ENCODE data around the gene KRTAP12-3.
"Not testable (repeated sequence)": the region's sequence is repeated elsewhere in the genome, so short reads cannot be mapped to it uniquely, and the experiment has no call there.

Gene KRTAP12-3

DNA sequence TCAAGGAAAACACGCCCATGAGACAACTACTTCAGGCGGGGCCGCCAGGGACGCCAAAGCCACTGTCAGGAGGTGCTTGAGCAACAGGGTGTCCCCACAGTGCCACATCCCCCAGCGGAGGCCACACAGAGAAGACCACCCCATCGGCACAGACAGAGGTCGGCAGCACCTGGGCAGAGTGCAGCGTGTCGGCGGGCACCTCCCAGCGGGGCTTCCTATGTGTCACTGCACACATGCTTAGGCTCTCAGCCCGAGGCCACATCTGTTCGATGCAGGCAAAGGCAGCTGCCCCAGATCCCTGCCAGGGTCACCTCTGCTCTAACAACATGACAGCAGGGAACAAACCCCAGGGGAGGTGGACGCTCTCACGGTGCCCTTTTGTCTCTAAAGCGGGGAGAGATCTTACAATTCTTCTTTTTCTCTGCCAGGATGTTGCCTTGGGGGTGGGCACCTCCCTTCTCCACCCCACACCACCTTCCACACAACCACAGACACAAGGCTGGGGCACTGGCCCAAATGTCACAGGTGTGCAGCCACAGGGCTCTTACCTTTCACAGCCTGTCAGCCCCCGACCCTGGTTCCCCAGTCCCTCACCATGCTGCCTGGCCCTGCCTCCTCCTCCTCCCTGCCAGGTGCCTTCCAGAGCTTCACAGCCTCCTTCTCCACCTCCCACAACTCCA, 41.7 kb upstream of the KRTAP12-3 start:
- no peaks in the 10 kb centered on the region for H3K36me3 ChIP-seq (ENCODE audit: insufficient read depth, low read length)
- no peak overlapping the region for H3K4me3 ChIP-seq (ENCODE audit: low read length)
- H3K27me3 ChIP-seq (ENCODE audit: control insufficient read depth, insufficient read depth, low read length) = peaks cover 29% of the 10 kb centered on the region
- peaks cover 3% of the 10 kb centered on the region for H3K9me3 ChIP-seq (replicated peaks; ENCODE audit: low read length)
- no peak overlapping the region for H3K4me2 ChIP-seq (ENCODE audit: low read length)
- H3K4me1 ChIP-seq (ENCODE audit: control insufficient read depth, insufficient read depth, low read length) = no peaks in the 10 kb centered on the region
- H3K9ac ChIP-seq (ENCODE audit: low read depth, low read length) = no peak overlapping the region

- Histone ChIP-seq H3K4me1 (ENCODE audit: control insufficient read depth, insufficient read depth, low read length) (no peaks in the 10 kb centered on the region), H3K9ac (ENCODE audit: low read depth, low read length) (no peak overlapping the region), H3K4me2 (ENCODE audit: low read length) (no peak overlapping the region), H3K27me3 (ENCODE audit: control insufficient read depth, insufficient read depth, low read length) (peaks cover 28% of the 10 kb centered on the region), H3K4me3 (ENCODE audit: low read length) (no peak overlapping the region), H3K9me3 (replicated peaks; ENCODE audit: low read length) (peaks cover 2% of the 10 kb centered on the region), H3K36me3 (ENCODE audit: insufficient read depth, low read length) (no peaks in the 10 kb centered on the region)
Observed at GRCh38 chr21:44616591-44616926, 41.2 kb upstream of the KRTAP12-3 start.

DNA sequence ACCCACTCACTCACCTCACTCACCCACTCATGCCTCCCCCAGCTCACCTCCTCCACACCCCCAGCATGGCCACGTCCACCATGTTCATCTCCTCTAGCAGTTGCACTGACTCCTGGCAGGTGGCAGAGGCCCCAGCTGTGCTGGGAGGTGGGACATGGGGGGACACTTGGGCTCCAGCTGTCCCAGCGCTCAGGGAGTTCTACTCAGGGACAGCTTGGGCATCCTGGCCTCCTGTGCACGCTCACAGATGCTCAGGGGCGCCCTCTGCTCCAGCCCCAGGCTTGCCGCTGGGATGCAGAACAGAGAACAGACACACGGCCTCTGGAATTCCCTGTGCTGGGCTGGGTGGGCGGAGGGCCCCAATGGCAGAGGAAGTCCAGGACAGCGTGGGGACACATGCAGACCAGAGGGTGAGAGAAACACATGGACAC, 40.6 kb upstream of the KRTAP12-3 start:
- Histone ChIP-seq H3K27me3 (ENCODE audit: control insufficient read depth, insufficient read depth, low read length) (peaks cover 24% of the 10 kb centered on the region), H3K9ac (ENCODE audit: low read depth, low read length) (no peak overlapping the region), H3K9me3 (replicated peaks; ENCODE audit: low read length) (no peaks in the 10 kb centered on the region), H3K4me2 (ENCODE audit: low read length) (no peak overlapping the region), H3K4me1 (ENCODE audit: control insufficient read depth, insufficient read depth, low read length) (no peaks in the 10 kb centered on the region), H3K36me3 (ENCODE audit: insufficient read depth, low read length) (no peaks in the 10 kb centered on the region), H3K4me3 (ENCODE audit: low read length) (no peak overlapping the region)

DNA sequence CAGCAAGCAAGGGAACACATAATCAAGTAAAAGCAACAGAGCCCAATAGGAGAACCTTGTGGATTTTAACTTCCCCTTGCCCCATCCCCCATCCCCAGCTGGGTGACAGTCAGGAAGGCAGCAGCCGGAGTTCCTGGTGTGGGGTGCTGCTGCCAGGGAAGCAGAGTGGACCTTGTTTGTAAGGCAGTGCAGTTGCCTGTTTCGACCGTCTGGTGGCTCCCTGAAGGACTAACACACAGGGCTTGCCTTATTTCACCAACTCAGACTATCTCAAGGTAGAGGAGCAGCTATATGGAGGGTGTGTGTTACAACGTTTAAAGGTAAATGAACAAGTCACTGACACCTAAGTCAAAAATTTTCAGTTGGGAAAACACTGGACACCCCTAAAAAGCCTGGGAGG, 39.2 kb upstream of the KRTAP12-3 start:
- Histone ChIP-seq H3K4me1 (ENCODE audit: control insufficient read depth, insufficient read depth, low read length) (no peaks in the 10 kb centered on the region), H3K4me2 (ENCODE audit: low read length) (no peak overlapping the region), H3K27me3 (ENCODE audit: control insufficient read depth, insufficient read depth, low read length) (peaks cover 24% of the 10 kb centered on the region)

DNA sequence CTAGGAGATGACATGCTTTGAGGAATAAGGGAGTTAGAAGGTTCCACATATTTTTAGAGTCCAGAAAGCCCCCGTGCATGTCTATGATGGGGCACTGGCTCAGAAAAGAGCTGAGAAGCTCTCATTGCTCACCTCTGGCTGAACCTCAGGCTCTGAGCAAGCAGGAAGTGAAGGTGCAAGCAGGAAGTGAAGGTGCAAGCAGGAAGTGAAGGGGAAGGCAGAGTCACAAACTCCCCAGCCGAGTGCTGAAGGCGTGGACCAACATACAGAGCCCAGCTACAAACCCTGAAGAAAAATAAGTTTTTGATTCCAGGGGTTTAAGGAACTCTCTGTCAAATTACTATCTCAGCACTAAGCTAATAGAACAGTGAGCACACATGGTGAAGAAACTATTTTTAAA, 38.8 kb upstream of the KRTAP12-3 start:
- no peaks in the 10 kb centered on the region for H3K4me1 ChIP-seq (ENCODE audit: control insufficient read depth, insufficient read depth, low read length)

More for the DNA sequence above, 39.2 kb upstream of the KRTAP12-3 start:
- H3K4me3 ChIP-seq (ENCODE audit: low read length) = no peak overlapping the region
- H3K9ac ChIP-seq (ENCODE audit: low read depth, low read length) = no peak overlapping the region
- no peaks in the 10 kb centered on the region for H3K36me3 ChIP-seq (ENCODE audit: insufficient read depth, low read length)
- H3K9me3 ChIP-seq (replicated peaks; ENCODE audit: low read length) = peaks cover 6% of the 10 kb centered on the region

DNA sequence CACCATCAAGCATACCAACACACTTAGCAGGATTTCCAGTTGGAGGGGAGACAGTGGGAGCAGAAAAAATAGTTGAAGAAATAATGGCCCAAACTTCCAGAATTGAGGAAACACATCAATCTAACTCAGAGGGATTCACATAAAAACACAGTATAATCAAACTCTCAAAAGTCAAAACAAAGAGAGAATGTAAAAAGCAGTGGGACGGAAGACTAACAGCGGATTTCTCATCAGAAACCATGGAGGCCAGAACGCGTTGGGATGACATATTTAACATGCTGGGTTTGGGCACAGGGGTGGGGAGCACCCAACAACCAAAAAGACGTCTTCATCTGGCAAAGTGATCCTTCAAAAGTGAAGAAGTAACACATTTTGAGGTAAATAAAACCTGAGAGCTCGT, 37.8 kb upstream of the KRTAP12-3 start:
- Histone ChIP-seq H3K9ac (ENCODE audit: low read depth, low read length) (no peak overlapping the region), H3K9me3 (replicated peaks; ENCODE audit: low read length) (peaks cover 6% of the 10 kb centered on the region), H3K4me1 (ENCODE audit: control insufficient read depth, insufficient read depth, low read length) (no peaks in the 10 kb centered on the region), H3K4me2 (ENCODE audit: low read length) (no peak overlapping the region), H3K4me3 (ENCODE audit: low read length) (no peak overlapping the region), H3K27me3 (ENCODE audit: control insufficient read depth, insufficient read depth, low read length) (peaks cover 24% of the 10 kb centered on the region), H3K36me3 (ENCODE audit: insufficient read depth, low read length) (no peaks in the 10 kb centered on the region)

More for the DNA sequence above, 38.8 kb upstream of the KRTAP12-3 start:
- H3K9me3 ChIP-seq (replicated peaks; ENCODE audit: low read length) = peaks cover 6% of the 10 kb centered on the region
- H3K27me3 ChIP-seq (ENCODE audit: control insufficient read depth, insufficient read depth, low read length) = peaks cover 24% of the 10 kb centered on the region
- no peaks in the 10 kb centered on the region for H3K36me3 ChIP-seq (ENCODE audit: insufficient read depth, low read length)
- no peak overlapping the region for H3K9ac ChIP-seq (ENCODE audit: low read depth, low read length)
- H3K4me2 ChIP-seq (ENCODE audit: low read length) = no peak overlapping the region
- no peak overlapping the region for H3K4me3 ChIP-seq (ENCODE audit: low read length)

- no peak overlapping the region for H3K9ac ChIP-seq (ENCODE audit: low read depth, low read length)
- H3K4me3 ChIP-seq (ENCODE audit: low read length) = no peak overlapping the region
- peaks cover 13% of the 10 kb centered on the region for H3K27me3 ChIP-seq (ENCODE audit: control insufficient read depth, insufficient read depth, low read length)
- no peaks in the 10 kb centered on the region for H3K4me1 ChIP-seq (ENCODE audit: control insufficient read depth, insufficient read depth, low read length)
- peaks cover 6% of the 10 kb centered on the region for H3K9me3 ChIP-seq (replicated peaks; ENCODE audit: low read length)
- no peaks in the 10 kb centered on the region for H3K36me3 ChIP-seq (ENCODE audit: insufficient read depth, low read length)
- H3K4me2 ChIP-seq (ENCODE audit: low read length) = no peak overlapping the region
Observed at GRCh38 chr21:44623575-44623974, 34.2 kb upstream of the KRTAP12-3 start.

GRCh38 chr21:44625756-44626155, 32.0 kb upstream of the KRTAP12-3 start:
- no peak overlapping the region for H3K4me2 ChIP-seq (ENCODE audit: low read length)
- H3K4me1 ChIP-seq (ENCODE audit: control insufficient read depth, insufficient read depth, low read length) = no peaks in the 10 kb centered on the region
- no peak overlapping the region for H3K9ac ChIP-seq (ENCODE audit: low read depth, low read length)
- H3K9me3 ChIP-seq (replicated peaks; ENCODE audit: low read length) = peaks cover 6% of the 10 kb centered on the region
- H3K4me3 ChIP-seq (ENCODE audit: low read length) = no peak overlapping the region
- no peaks in the 10 kb centered on the region for H3K36me3 ChIP-seq (ENCODE audit: insufficient read depth, low read length)
- H3K27me3 ChIP-seq (ENCODE audit: control insufficient read depth, insufficient read depth, low read length) = peaks cover 18% of the 10 kb centered on the region

DNA sequence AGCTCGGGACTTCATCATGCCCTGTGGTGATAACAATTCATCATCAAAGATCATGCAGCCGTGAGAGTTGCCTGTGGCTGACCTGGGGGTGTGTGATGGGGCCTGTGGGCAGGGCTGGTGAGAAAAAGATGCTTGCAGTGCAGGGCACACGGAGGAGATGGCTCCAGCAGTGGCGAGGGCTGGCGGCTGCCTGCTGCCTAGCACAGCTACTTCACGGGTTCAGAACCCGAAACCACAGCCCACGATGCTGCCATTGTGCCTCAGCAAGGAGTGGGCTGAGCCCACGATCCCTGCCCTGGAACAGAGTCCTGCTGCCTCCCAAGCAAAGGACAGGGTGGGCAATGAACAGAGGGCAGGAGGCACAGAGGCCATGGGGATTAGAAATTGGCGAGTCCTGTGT, 31.5 kb upstream of the KRTAP12-3 start:
- Histone ChIP-seq H3K36me3 (ENCODE audit: insufficient read depth, low read length) (no peaks in the 10 kb centered on the region), H3K27me3 (ENCODE audit: control insufficient read depth, insufficient read depth, low read length) (peaks cover 18% of the 10 kb centered on the region), H3K4me3 (ENCODE audit: low read length) (no peak overlapping the region), H3K4me1 (ENCODE audit: control insufficient read depth, insufficient read depth, low read length) (no peaks in the 10 kb centered on the region), H3K9me3 (replicated peaks; ENCODE audit: low read length) (peaks cover 6% of the 10 kb centered on the region), H3K9ac (ENCODE audit: low read depth, low read length) (no peak overlapping the region), H3K4me2 (ENCODE audit: low read length) (no peak overlapping the region)

GRCh38 chr21:44626673-44627143, 31.0 kb upstream of the KRTAP12-3 start, which contains the start of gene KRTAP10-9:
TSS of gene KRTAP10-9 (plus strand) at chr21:44627093. CDS start at chr21:44627172, 79 bp downstream.
- Histone ChIP-seq H3K4me3 (ENCODE audit: low read length) (no peak within 1 kb of the TSS), H3K9me3 (replicated peaks; ENCODE audit: low read length) (peaks cover 8% of the 10 kb centered on the region), H3K9ac (ENCODE audit: low read depth, low read length) (no peak within 1 kb of the TSS), H3K36me3 (ENCODE audit: insufficient read depth, low read length) (no peaks in the 10 kb centered on the region), H3K4me2 (ENCODE audit: low read length) (no peak within 1 kb of the TSS), H3K4me1 (ENCODE audit: control insufficient read depth, insufficient read depth, low read length) (no peaks in the 10 kb centered on the region), H3K27me3 (ENCODE audit: control insufficient read depth, insufficient read depth, low read length) (peaks cover 18% of the 10 kb centered on the region)

DNA sequence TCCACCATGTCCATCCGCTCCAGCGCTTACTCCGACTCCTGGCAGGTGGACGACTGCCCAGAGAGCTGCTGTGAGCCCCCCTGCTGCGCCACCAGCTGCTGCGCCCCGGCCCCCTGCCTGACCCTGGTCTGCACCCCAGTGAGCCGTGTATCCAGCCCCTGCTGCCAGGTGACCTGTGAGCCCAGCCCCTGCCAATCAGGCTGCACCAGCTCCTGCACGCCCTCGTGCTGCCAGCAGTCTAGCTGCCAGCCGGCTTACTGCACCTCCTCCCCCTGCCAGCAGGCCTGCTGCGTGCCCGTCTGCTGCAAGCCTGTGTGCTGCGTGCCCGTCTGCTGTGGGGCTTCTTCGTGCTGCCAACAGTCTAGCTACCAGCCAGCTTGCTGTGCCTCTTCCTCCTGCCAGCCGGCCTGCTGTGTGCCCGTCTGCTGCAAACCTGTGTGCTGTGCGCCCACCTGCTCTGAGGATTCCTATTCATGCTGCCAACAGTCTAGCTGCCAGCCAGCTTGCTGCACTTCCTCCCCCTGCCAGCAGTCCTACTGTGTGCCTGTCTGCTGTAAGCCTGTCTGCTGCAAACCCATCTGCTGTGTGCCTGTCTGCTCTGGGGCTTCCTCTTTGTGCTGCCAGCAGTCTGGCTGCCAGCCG, 30.4 kb upstream of the KRTAP12-3 start:
- Histone ChIP-seq H3K27me3 (ENCODE audit: control insufficient read depth, insufficient read depth, low read length) (peaks cover 18% of the 10 kb centered on the region), H3K9me3 (replicated peaks; ENCODE audit: low read length) (peaks cover 14% of the 10 kb centered on the region)
- H3K36me3 ChIP-seq (ENCODE audit: insufficient read depth, low read length); H3K4me2 ChIP-seq (ENCODE audit: low read length); H3K4me3 ChIP-seq (ENCODE audit: low read length); H3K4me1 ChIP-seq (ENCODE audit: control insufficient read depth, insufficient read depth, low read length); H3K9ac ChIP-seq (ENCODE audit: low read depth, low read length): not testable (repeated sequence)

- not testable (repeated sequence) for H3K9me3 ChIP-seq (replicated peaks; ENCODE audit: low read length); H3K4me2 ChIP-seq (ENCODE audit: low read length); H3K4me1 ChIP-seq (ENCODE audit: control insufficient read depth, insufficient read depth, low read length)
Observed at GRCh38 chr21:44627831-44628233, 29.9 kb upstream of the KRTAP12-3 start.

More at GRCh38 chr21:44627831-44628233, 29.9 kb upstream of the KRTAP12-3 start:
- not testable (repeated sequence) for H3K36me3 ChIP-seq (ENCODE audit: insufficient read depth, low read length); H3K4me3 ChIP-seq (ENCODE audit: low read length); H3K9ac ChIP-seq (ENCODE audit: low read depth, low read length)
- peaks cover 18% of the 10 kb centered on the region for H3K27me3 ChIP-seq (ENCODE audit: control insufficient read depth, insufficient read depth, low read length)
